GM18498 (cell line): Measurements from ENCODE around the gene ERI3.

Experiments
- ATAC-seq: cut with Tn5 transposase; IDR thresholded peaks from one replicate; pipeline ENCODE4 v1.9.1; 2021; ENCODE audit warnings: mild to moderate bottlenecking, moderate library complexity; ENCODE audit not compliant: unreplicated experiment

Gene ERI3

DNA sequence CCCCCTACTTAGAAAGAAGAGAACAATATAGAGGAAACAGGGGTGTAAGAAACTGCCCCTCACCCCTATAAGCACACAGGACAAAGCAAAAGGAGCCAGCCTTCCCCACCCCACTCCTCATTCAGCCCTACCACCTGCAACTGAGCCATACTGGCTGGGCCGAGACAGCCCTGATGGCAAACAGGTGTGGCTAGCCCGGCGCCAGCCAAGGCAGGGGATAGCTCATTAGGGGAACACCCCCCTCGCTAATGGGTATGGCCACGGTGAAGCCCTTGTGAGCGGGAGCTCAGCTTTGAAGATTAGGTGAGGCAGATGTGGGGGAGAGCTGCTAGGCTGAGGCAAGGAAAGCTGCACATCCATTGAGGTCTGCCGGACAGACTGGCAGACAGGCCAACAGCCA is 65.5 kb downstream of the ERI3 start:
- ATAC-seq: no peak

DNA sequence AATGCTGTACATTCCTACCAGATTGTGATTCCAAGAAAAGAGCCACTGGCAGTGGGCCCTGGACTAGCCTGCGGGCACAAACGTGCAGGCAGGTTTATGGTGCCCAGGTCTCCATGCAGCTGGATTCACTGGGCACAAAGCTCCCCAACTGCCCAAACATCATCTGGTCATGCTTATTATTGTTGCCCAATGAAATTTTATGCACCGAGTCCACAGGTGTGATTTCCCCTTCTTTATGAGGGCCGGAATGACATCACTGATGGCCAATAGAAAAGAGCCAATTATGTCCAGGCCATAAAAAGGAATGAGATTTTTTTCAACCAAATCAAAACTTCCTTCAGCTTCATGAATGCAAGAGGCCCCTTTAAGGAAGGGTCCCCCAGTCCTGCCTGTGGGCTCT is 66.2 kb downstream of the ERI3 start:
- no peak for ATAC-seq

DNA sequence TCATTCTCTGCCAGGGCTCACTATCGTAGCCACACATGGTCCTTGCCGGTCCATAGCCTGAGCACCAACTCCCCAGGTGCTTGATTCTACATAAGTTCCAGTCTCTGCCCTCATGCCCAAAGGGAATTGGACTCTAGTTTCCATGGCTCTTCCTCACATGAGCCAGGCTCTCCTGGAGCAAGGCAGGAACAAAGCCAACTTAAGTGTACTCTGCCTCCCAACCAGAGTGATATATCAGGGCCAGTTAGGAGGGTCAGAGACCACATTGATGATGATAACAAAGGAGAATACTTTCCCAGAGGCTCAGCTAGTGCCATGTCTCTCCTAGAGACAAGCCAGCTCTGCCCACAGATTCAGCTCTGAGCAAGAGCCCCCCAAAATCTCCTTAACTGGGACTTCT is 70.9 kb downstream of the ERI3 start:
- ATAC-seq: no peak

DNA sequence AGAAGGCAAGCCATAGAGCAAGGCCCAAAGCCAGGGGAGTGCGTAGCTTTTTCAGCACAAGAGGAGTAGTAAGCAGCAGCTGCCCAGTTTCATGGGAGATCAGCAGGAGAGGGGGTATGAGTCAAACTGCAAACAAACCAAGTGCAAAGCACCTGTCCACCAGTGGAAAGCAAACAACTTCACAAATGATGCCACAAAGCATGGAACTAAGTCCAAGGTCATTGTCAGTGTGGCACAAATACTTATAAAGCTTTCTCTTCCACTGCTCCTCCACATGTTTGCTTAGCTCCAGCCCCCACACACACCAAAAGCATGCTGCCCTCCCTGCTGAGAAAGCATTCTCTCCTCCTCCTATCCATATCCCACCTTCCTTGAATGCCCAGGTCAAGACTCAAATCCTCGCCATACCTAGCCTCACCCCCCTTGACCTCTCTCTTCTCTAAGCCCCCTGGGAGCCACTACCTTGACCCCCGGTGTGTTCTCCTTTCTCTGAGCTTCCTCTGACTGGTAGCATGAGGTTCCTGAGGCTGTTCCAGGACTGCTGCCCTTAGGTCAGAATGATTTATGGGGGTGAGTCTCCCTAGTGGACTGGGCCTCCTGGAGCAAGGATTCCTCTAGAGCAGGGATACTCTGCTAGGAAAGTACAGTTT is 71.4 kb downstream of the ERI3 start:
- no peak for ATAC-seq

DNA sequence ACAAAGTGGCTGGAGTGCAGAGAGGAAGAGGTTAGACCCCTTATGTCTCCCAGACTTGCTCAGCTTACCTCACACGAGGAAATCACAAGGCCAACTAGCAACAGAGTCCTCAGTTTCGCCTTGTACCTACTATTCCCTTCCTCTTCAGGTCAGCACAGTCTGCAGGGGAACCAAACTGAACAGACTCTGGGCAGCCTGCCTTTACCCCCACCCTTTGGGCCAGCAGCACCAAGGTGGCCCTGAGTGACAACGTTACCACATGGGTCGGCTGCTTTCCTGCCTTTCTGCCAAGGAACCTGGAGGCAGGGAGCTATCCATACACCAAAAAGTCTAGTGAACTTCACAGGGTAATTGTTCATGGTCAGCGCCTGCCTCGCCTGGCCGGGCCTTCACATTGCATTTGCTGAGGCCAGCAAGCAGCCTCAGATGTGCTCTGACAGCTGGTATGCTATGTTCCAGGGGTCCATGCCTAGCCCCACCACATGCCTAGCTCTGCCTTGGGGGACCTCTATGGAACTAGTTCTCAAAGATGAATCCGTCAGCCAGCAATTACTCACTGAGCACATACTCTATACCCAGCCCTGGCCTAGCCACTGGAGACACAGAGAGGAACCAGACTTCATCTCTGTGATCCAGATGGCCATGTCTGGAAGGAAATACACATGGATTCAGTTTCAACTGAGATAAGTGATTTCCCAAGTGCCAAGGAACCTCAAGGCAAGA is 72.2 kb downstream of the ERI3 start:
- no peak for ATAC-seq

DNA sequence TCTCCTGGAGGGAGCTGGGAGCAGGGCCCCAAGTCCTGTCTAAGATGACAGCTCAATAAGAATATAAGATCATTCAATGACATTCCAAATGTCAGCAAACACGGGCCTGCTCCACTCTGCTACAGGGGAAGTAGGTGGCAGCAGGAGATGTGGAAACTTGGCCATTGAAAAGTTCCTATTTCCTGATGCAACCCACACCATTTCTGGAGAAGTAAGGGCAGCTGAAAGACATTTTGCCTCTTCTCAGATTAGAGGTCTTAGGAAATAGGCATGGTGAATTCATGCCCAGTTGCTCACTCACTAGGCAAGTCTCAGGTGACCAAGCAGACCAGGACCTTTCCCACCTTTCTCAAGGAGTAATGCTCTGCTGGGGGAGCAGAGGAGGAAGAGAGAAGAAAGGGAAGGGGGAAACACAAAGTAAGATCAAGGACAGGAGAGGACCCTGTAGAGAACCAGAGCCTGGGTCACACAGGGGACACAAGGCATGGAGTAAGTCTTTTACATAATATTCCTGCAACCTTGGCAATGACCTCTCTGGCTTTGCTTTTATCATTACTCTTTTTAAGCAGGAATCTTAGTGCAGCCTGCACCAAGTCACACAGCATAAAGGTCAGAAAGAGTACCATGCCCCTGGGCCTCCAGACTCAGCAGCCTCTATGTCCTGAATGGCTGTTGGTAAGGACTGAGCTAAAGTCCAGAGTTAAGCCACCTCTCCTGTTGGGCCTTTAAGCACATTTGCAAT is 72.9 kb downstream of the ERI3 start:
- no peak for ATAC-seq

DNA sequence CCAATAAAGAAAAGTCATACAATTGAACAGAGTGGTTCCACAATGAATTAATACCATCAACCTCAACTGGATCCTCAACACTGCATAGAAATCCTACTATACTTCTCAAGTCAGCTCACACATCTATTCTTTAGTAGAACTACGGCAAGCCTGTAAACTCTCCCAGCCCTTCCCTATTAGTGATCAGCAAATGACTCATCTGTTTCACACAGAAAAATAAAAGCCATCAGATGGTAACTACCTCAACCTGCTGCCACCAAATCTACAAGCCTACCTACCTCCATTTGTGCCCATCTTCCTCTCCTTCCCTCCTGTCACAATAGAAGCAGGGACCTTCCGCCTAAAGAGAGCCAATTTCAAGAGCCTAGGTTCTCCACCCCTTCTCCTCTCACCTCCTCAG is 78.2 kb downstream of the ERI3 start:
- ATAC-seq: no peak

DNA sequence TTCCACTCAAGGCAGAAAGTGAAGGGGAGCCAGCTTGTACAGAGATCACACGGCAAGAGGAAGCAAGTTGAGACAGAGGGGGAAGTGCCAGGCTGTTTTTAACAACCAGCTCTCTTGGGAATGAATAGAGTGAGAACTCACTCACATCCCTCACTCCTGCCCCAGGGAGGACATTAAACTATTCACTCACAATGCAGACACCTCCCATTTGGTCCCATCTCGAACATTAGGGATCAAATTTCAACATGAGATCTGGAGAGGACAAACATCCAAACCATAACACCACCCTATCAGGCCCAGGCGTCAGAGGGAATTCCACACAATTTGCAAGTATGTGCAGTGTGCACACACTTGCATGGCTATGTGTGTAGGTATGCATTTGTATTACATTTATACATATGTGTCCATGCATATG is 79.1 kb downstream of the ERI3 start:
- no peak for ATAC-seq

DNA sequence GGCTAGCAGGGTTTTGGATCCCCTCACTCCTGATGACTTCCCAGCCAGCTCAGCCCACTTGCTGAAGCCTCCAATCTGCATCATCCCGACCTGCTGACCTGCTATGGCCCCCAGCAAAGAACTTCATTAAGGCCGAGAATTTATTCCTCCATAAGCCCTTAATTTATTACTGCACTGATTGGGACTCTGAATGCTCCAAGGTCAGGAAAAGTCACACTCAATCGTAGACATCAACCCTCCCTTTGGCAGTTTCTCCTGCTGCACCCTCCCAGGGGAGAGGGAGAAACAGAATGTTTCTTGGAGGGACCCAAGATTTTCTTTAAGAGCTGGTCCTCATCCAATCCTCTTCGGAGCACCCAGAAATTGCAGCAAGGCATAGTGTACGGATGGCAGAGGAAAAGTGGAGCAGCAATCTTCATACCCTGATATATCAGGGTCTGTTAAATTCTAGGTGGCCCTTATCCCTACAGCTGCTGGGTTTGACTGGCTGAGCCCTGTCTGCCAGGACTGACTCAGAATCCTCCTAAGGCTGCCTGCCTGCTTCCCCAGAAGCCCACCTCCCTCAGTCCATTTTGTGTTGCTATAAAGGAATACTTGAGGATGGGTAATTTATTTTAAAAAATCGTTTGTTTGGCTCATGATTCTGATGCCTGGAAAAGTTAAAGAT is 79.6 kb downstream of the ERI3 start:
- no peak for ATAC-seq

DNA sequence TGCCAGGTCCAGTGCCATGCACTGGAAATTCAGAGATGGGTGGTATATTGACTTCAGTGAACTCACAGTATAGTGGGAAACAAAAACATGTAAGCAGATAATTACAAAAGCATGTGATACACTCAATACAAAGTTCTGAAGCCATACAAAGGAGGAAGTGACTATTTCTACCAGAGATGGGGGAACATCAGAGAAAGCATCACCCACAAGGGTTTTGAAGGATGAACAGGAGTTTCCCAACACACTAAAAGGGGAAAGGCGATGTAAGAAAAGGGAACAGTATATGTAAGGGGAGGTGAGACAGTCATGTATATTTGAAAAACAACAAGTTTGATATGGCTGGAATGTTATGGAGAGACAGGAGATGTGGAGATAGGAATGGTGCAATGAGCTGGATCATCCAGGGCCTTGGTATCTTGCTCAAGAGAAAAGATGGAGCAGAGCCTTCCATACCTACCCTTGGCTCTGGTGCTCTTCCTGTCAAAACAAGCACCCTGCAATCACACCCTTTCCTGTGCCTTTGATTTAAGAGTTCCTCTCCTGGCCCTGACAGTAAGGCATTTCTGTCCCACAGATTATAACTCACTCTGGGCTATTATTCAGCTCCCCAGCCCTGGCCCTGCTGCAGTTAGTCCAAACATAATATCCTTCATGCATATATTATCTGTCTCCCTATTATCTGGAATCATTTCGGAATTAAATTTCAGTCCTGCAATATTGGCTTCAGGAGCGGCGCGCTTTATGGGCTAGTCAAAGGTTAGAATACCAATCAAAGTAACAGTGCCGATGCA is 81.3 kb downstream of the ERI3 start:
- ATAC-seq: no peak

DNA sequence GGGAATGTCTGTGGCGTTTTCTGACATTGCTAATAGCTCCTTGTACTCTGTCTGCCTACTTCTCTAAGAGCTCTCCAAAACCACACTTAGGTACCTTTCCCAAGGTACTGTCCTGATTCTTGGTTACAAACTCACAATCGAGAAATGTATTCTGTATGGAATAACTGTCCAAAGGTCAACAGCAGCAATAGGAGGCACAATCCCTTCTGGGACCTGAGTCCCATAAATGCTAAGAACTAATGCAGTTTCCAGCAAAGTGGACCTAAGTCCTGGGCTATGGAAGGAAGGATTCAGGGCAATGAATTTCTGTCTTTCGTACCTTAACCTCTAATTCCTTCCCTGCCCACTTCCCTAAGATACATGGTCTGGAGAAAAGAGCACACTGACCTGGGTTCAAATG is 82.1 kb downstream of the ERI3 start:
- no peak for ATAC-seq

DNA sequence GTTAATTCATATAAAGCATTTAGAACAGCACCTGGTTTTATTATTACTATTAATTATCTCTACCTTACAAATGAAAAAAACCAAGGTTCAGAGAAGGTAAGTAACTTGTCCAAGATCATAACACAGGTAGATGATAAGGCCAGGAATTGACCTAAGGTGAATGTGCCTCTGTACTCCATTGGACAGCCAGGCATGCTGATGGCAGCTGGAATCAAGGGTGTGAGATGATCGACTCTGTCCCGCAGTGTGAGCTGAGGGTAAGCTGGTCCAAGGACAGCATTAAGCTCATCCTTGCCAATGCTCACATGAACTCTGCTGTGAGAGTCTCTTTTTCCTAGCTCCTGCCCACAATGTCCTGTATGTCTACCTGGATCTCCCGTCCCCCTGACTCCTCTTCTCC is 83.4 kb downstream of the ERI3 start:
- no peak for ATAC-seq

DNA sequence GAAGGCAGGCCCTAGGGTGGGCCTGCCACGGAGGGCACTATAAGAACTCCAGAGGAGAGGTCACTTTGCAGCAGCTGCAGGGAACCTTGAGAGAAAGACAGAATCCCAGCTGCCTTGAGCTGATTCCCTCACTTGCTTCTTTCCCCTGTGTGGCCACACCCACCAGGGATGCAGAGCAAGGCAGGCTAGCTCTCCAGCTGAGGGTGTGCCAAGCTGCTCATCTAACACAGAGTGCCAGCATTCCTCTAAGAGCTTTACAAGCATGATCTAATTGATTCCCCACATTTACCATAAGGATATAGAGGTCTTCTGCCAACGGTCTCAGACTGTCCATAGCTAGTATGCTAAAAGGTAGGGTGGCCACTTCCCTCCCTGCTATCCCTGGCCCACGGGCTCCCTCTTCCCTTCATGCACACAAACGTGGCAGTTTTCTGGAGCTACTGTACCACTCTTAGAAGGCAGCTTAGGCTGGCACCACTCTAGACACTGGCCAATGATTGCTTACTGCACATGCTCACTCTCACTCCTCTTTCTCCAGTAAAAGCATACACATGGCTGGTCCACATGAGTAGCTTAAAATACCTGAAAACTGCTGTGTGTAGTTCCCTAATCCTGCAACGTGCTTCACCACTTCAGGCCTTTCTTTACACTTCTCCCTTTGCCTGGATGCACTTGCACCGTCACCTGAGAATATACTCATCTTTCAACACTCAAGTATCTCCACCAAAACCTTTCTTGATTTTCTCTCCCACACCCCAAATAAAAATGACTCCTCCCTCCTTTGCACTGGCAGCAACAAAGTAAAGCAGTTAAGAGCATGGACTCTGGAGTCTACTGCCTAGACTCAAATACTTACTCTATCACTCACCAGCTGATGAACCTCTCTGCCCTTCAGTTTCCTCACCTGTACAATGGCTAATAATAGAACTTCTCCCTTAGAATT is 84.1 kb downstream of the ERI3 start:
- no peak for ATAC-seq

DNA sequence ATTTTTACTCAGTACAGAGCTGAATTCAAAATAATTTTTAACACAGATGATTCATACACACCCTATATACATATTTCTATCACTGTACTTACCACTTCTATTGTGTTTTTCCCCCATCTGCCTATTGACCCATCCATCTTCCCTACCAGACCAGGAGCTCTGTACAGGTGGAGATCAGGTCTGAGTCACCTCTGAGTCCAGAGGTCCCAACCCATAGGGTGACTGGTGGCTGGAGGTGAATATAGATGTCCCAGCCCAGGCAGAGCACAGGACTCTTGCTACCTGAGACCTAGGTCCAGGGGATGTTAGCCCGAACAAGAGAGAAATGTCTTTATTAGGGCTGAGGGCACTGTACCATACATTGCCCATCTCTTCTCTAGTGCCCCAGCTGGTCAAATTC is 87.0 kb downstream of the ERI3 start:
- no peak for ATAC-seq

DNA sequence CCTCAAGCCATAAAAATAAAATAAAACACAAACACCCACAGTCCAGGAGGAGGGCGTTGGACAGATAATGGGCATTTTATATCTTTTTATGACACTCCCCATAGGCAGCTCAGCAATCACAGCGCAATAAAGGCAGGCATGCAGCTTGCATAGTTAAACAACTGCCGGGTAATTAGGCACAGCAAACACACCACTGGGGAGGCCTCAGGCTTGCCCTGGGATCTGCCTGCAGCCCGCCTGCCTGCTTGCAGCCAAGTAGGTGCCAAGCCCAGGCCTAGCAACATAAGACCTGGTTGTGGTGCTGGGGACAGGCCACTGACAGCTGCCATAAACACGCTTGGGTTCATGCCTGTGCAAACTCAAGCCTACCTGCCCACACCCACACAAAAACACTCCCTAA is 87.6 kb downstream of the ERI3 start:
- no peak for ATAC-seq

DNA sequence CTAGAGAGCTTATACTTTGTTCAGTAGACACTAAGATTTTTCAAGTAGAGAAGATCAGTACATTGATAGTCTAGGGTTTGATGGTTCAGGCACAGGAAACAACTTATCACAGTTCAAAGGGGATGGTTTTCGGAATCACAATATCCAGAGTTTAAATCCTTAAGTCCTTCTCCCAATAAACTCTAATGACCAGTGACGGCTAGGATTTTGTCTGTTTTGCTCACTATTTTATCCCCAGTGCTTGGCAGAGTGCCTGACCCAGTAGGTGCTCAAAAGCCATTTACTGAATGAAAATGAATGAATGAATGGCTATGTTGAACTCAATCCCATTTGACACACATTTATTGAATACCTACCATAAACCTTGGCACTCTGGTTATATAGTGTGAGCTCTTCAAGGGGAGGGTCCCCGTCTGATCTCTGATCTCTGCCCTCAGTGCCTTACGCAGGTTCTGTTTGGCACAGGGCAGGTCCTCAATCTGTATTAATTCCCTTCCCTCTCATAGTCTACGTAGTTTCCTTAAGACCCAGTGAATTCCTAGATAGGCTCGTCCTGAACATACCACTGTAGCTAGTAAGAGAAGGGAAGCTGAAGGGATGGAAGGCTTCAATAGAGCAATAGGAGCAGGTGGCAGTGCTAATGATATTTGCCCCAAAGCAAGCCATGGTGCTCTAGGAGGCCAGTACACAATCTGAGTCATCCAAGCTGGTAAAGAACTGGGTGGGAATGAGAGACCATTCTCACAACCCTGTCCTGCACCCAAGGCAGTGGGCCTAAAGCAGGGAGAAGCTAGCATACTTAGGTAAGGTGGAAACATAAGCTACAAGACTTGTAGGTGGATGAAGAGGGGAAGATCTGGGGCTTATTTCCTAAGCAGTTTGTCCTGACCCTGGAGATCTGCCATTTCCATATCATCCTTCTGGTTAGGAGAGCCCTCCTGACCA is 88.4 kb downstream of the ERI3 start:
- no peak for ATAC-seq

DNA sequence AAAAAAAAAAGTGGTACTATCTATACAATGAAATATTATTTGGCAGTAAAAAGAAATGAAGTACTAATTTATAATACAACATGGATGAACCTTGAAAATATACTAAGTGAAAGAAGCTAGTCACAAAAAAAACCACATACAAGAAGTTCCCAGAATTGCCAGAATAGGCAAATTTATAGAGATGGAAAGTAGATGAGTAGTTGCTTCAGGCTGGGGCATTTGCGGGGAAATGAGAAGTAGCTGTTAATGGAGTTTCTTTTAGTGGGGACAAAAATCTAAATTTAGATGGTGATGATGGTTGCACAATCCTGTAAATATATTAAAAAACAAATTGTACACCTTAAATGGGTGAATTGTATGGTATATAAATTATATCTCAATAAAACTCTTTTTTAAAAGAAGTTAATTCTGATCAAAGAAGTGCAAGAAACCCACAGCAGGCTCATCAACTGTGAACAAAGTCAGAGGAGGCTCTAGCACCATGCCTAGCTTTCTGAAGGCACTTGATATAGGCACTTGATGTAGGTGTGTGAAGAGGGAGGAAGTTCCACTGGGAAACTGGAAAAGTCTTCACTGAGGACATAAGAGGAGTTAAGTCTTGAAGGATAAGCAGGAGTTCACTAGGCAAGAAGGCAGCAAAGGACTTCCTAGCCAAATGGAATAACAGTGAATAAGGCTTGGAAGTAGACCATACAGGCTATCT is 89.2 kb downstream of the ERI3 start:
- no peak for ATAC-seq

DNA sequence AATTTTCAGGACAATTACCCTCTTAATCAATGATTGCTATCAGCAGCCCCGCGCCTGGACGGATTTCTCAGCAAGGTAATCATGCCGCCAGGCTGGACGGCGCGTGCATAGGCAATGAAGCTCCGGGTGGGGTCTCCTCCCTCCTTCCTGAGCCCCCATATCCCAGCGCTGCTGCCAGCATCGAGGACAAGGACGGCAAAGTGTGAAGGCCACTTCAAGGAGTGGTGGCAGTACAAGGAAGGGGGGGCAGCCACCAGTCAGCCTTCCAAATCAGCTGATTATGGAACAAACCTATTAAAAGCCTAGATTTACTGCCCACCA is 90.6 kb downstream of the ERI3 start:
- ATAC-seq: no peak
